ENCODE results near the gene GRHL3. TPM values are rescaled to one million over a fixed set of nuclear protein-coding genes. Genes with fewer than 3 reads are reported as not detected.
A peak's percentile ranks its signal among the peaks of the same experiment; 100 is the strongest.
"Not testable (repeated sequence)": the region's sequence is repeated elsewhere in the genome, so short reads cannot be mapped to it uniquely, and the experiment has no call there.

GRHL3 gene
- 17.1 to 19.1 TPM (median 17.9 TPM) in 3 replicates for total RNA-seq

GRCh38 chr1:24319312-24319863 is at the start of gene GRHL3:
Gene GRHL3 (plus strand): TSS chr1:24319357. CDS start chr1:24319552, 195 bp downstream.
- DNase-seq (ENCODE audit: low spot score in 2 of 2, unreplicated experiment in 2 of 2): peak in 1 of 2 experiments; percentile 57
- peaks cover 8% of the 10 kb centered on the region for H3K27me3 Mint-ChIP-seq (ENCODE audit: low read depth)
- peak within 1 kb of the TSS; percentile 97 for H3K27ac Mint-ChIP-seq
- peak within 1 kb of the TSS; percentile 66 for H3K4me3 Mint-ChIP-seq
- H3K4me1 Mint-ChIP-seq: peaks cover 64% of the 10 kb centered on the region
- H3K36me3 Mint-ChIP-seq: no peaks in the 10 kb centered on the region
- no peak for TF ChIP-seq CTCF (IDR thresholded peaks at IDR 0.05; ENCODE audit: unreplicated experiment)
- H3K9me3 Mint-ChIP-seq: no peaks in the 10 kb centered on the region

GRCh38 chr1:24274203-24275103 is 44.7 kb upstream of the GRHL3 start:
- not testable (repeated sequence) for H3K4me1 Mint-ChIP-seq; H3K27me3 Mint-ChIP-seq (ENCODE audit: low read depth); H3K36me3 Mint-ChIP-seq; DNase-seq (ENCODE audit: low spot score in 2 of 2, unreplicated experiment in 2 of 2); H3K4me3 Mint-ChIP-seq; H3K27ac Mint-ChIP-seq
- H3K9me3 Mint-ChIP-seq: peaks cover 30% of the 10 kb centered on the region

GRCh38 chr1:24275104-24275410 is 44.1 kb upstream of the GRHL3 start:
- no peak for TF ChIP-seq CTCF (IDR thresholded peaks at IDR 0.05; ENCODE audit: unreplicated experiment)
- Mint-ChIP-seq H3K36me3 (peaks cover 4% of the 10 kb centered on the region), H3K4me3 (no peak overlapping the region), H3K9me3 (peaks cover 27% of the 10 kb centered on the region), H3K27me3 (ENCODE audit: low read depth) (no peaks in the 10 kb centered on the region), H3K27ac (no peak overlapping the region), H3K4me1 (no peaks in the 10 kb centered on the region)
- DNase-seq (ENCODE audit: low spot score in 2 of 2, unreplicated experiment in 2 of 2): no peak

- peaks cover 27% of the 10 kb centered on the region for H3K9me3 Mint-ChIP-seq
- H3K27ac Mint-ChIP-seq: no peak overlapping the region
- H3K4me3 Mint-ChIP-seq: no peak overlapping the region
- no peaks in the 10 kb centered on the region for H3K27me3 Mint-ChIP-seq (ENCODE audit: low read depth)
- H3K36me3 Mint-ChIP-seq: peaks cover 4% of the 10 kb centered on the region
- no peak for DNase-seq (ENCODE audit: low spot score in 2 of 2, unreplicated experiment in 2 of 2)
- H3K4me1 Mint-ChIP-seq: no peaks in the 10 kb centered on the region
- TF ChIP-seq CTCF (IDR thresholded peaks at IDR 0.05; ENCODE audit: unreplicated experiment): no peak
These were observed 43.6 kb upstream of the GRHL3 start for GRCh38 chr1:24275510-24275909.

GRCh38 chr1:24276791-24277190 is 42.4 kb upstream of the GRHL3 start:
- H3K36me3 Mint-ChIP-seq: peaks cover 6% of the 10 kb centered on the region
- no peak for DNase-seq (ENCODE audit: low spot score in 2 of 2, unreplicated experiment in 2 of 2)
- no peak for TF ChIP-seq CTCF (IDR thresholded peaks at IDR 0.05; ENCODE audit: unreplicated experiment)

GRCh38 chr1:24277420-24278169 is 41.6 kb upstream of the GRHL3 start:
- Mint-ChIP-seq H3K4me1 (no peaks in the 10 kb centered on the region), H3K36me3 (peaks cover 6% of the 10 kb centered on the region), H3K27me3 (ENCODE audit: low read depth) (no peaks in the 10 kb centered on the region), H3K27ac (no peak overlapping the region), H3K9me3 (peaks cover 16% of the 10 kb centered on the region), H3K4me3 (no peak overlapping the region)
- no peak for TF ChIP-seq CTCF (IDR thresholded peaks at IDR 0.05; ENCODE audit: unreplicated experiment)
- no peak for DNase-seq (ENCODE audit: low spot score in 2 of 2, unreplicated experiment in 2 of 2)

More at GRCh38 chr1:24276791-24277190, 42.4 kb upstream of the GRHL3 start:
- no peaks in the 10 kb centered on the region for H3K27me3 Mint-ChIP-seq (ENCODE audit: low read depth)
- no peak overlapping the region for H3K4me3 Mint-ChIP-seq
- H3K4me1 Mint-ChIP-seq: no peaks in the 10 kb centered on the region
- H3K9me3 Mint-ChIP-seq: peaks cover 24% of the 10 kb centered on the region
- no peak overlapping the region for H3K27ac Mint-ChIP-seq
